GM19372 (cell line): ENCODE data around the gene USP40.

ENCODE experiments used
- ATAC-seq: cut with Tn5 transposase; IDR thresholded peaks from one replicate; pipeline ENCODE4 v1.9.1; 2021; ENCODE audit warnings: mild to moderate bottlenecking, low read depth, moderate library complexity; ENCODE audit not compliant: unreplicated experiment

The USP40 gene

GRCh38 chr2:233446606-233447305 is 119.8 kb downstream of the USP40 start:
- ATAC-seq, result no peak

- ATAC-seq, result no peak
Measured at GRCh38 chr2:233446121-233446520, 120.5 kb downstream of the USP40 start.

GRCh38 chr2:233445152-233445830 is 121.3 kb downstream of the USP40 start:
- ATAC-seq, result no peak

- ATAC-seq, result no peak
Measured at GRCh38 chr2:233444501-233444900, 122.1 kb downstream of the USP40 start.

- ATAC-seq, result no peak
Measured at GRCh38 chr2:233443511-233444183, 122.9 kb downstream of the USP40 start.

GRCh38 chr2:233442028-233442310 is 124.6 kb downstream of the USP40 start:
- ATAC-seq, result no peak

- no peak for ATAC-seq
Measured at GRCh38 chr2:233441161-233442027, 125.2 kb downstream of the USP40 start.

GRCh38 chr2:233440714-233441113 is 125.9 kb downstream of the USP40 start:
- no peak for ATAC-seq

GRCh38 chr2:233440314-233440713 is 126.3 kb downstream of the USP40 start:
- ATAC-seq, result no peak

- no peak for ATAC-seq
Measured at GRCh38 chr2:233439191-233439590, 127.4 kb downstream of the USP40 start.

- no peak for ATAC-seq
Measured at GRCh38 chr2:233438573-233439147, 127.9 kb downstream of the USP40 start.

GRCh38 chr2:233437439-233437955 is 129.1 kb downstream of the USP40 start:
- ATAC-seq, result no peak

- no peak for ATAC-seq
Measured at GRCh38 chr2:233436691-233437438, 129.7 kb downstream of the USP40 start.

GRCh38 chr2:233436191-233436581 is 130.4 kb downstream of the USP40 start:
- no peak for ATAC-seq

GRCh38 chr2:233435436-233436190 is 131.0 kb downstream of the USP40 start:
- ATAC-seq, result no peak

GRCh38 chr2:233434666-233435330 is 131.8 kb downstream of the USP40 start:
- no peak for ATAC-seq

GRCh38 chr2:233433794-233434193 is 132.8 kb downstream of the USP40 start:
- ATAC-seq, result no peak

GRCh38 chr2:233433029-233433428 is 133.6 kb downstream of the USP40 start:
- no peak for ATAC-seq
